ENCODE measurements around the gene ZNF512. TPM values are rescaled to one million over a fixed set of nuclear protein-coding genes. Genes with fewer than 3 reads are reported as not detected.
"Not testable (repeated sequence)": the region's sequence is repeated elsewhere in the genome, so short reads cannot be mapped to it uniquely, and the experiment has no call there.

ZNF512 gene
- total and polyA plus RNA-seq, 4 donors, result 12.1 to 41.7 (median 25.3) TPM

- intact Hi-C loops (cut with DNase I), result no loop called here
- 72 to 74% methylated on average over 2 of the region's 2 CpGs for WGBS, 2 donors
These were observed 29.9 kb upstream of the ZNF512 start for GRCh38 chr2:27552941-27553340.

GRCh38 chr2:27554451-27554850, 28.4 kb upstream of the ZNF512 start:
- ATAC-seq (ENCODE audit: low FRiP score); H3K9me3 ChIP-seq (ENCODE audit: control insufficient read depth, low read length); H3K36me3 ChIP-seq (ENCODE audit: control insufficient read depth in 1 of 2, insufficient read depth in 2 of 2, low read length in 1 of 2); H3K4me3 ChIP-seq (ENCODE audit: low read length in 2 of 2); intact Hi-C loops (cut with DNase I); H3K27ac ChIP-seq (ENCODE audit: low read depth in 1 of 2, low read length in 2 of 2); H3K4me1 ChIP-seq (ENCODE audit: control insufficient read depth in 1 of 2, insufficient read depth in 2 of 2, low read length in 2 of 2); H3K27me3 ChIP-seq (ENCODE audit: control insufficient read depth in 1 of 2, insufficient read depth in 2 of 2, low read length in 1 of 2); DNase-seq: not testable (repeated sequence)
- WGBS, 2 donors, result 65 to 72% methylated on average over 3 of the region's 3 CpGs

More at GRCh38 chr2:27552941-27553340, 29.9 kb upstream of the ZNF512 start:
- ATAC-seq (ENCODE audit: low FRiP score), result no peak
- Histone ChIP-seq H3K27ac (ENCODE audit: low read depth in 1 of 2, low read length in 2 of 2) (no peak overlapping the region), H3K4me1 (ENCODE audit: control insufficient read depth in 1 of 2, insufficient read depth in 2 of 2, low read length in 2 of 2) (no peaks in the 10 kb centered on the region), H3K4me3 (ENCODE audit: low read length in 2 of 2) (no peak overlapping the region), H3K36me3 (ENCODE audit: control insufficient read depth in 1 of 2, insufficient read depth in 2 of 2, low read length in 1 of 2) (no peaks in the 10 kb centered on the region), H3K27me3 (ENCODE audit: control insufficient read depth in 1 of 2, insufficient read depth in 2 of 2, low read length in 1 of 2) (no peaks in the 10 kb centered on the region), H3K9me3 (ENCODE audit: control insufficient read depth, low read length) (no peaks in the 10 kb centered on the region)
- DNase-seq, result no peak

- WGBS, 2 donors, result 75 to 78% methylated on average over 2 of the region's 2 CpGs
- no peak overlapping the region for H3K4me3 ChIP-seq (ENCODE audit: low read length in 2 of 2)
- no peaks in the 10 kb centered on the region for H3K27me3 ChIP-seq (ENCODE audit: control insufficient read depth in 1 of 2, insufficient read depth in 2 of 2, low read length in 1 of 2)
- ATAC-seq (ENCODE audit: low FRiP score) (no peak), DNase-seq (no peak)
- intact Hi-C loops (cut with DNase I), result no loop called here
- H3K27ac ChIP-seq (ENCODE audit: low read depth in 1 of 2, low read length in 2 of 2), result no peak overlapping the region
- no peaks in the 10 kb centered on the region for H3K4me1 ChIP-seq (ENCODE audit: control insufficient read depth in 1 of 2, insufficient read depth in 2 of 2, low read length in 2 of 2)
- H3K9me3 ChIP-seq (ENCODE audit: control insufficient read depth, low read length), result no peaks in the 10 kb centered on the region
- H3K36me3 ChIP-seq (ENCODE audit: control insufficient read depth in 1 of 2, insufficient read depth in 2 of 2, low read length in 1 of 2), result no peaks in the 10 kb centered on the region
These were observed 23.6 kb upstream of the ZNF512 start for GRCh38 chr2:27559228-27559627.

- ATAC-seq (ENCODE audit: low FRiP score), result no peak
- H3K4me1 ChIP-seq (ENCODE audit: control insufficient read depth in 1 of 2, insufficient read depth in 2 of 2, low read length in 2 of 2), result no peaks in the 10 kb centered on the region
- H3K9me3 ChIP-seq (ENCODE audit: control insufficient read depth, low read length), result no peaks in the 10 kb centered on the region
- no peaks in the 10 kb centered on the region for H3K36me3 ChIP-seq (ENCODE audit: control insufficient read depth in 1 of 2, insufficient read depth in 2 of 2, low read length in 1 of 2)
- no peak overlapping the region for H3K27ac ChIP-seq (ENCODE audit: low read depth in 1 of 2, low read length in 2 of 2)
- no peaks in the 10 kb centered on the region for H3K27me3 ChIP-seq (ENCODE audit: control insufficient read depth in 1 of 2, insufficient read depth in 2 of 2, low read length in 1 of 2)
- H3K4me3 ChIP-seq (ENCODE audit: low read length in 2 of 2), result no peak overlapping the region
- DNase-seq, result no peak
- intact Hi-C loops (cut with DNase I), result no loop called here
- WGBS, 2 donors, result 87 to 91% methylated on average over 2 of the region's 2 CpGs
These were observed 21.8 kb upstream of the ZNF512 start for GRCh38 chr2:27561060-27561459.

- 61% methylated on average over 2 of the region's 2 CpGs for WGBS, 2 donors
- Histone ChIP-seq H3K4me3 (ENCODE audit: low read length in 2 of 2) (no peak overlapping the region), H3K36me3 (ENCODE audit: control insufficient read depth in 1 of 2, insufficient read depth in 2 of 2, low read length in 1 of 2) (no peaks in the 10 kb centered on the region), H3K27ac (ENCODE audit: low read depth in 1 of 2, low read length in 2 of 2) (no peak overlapping the region), H3K9me3 (ENCODE audit: control insufficient read depth, low read length) (peaks cover 3% of the 10 kb centered on the region), H3K27me3 (ENCODE audit: control insufficient read depth in 1 of 2, insufficient read depth in 2 of 2, low read length in 1 of 2) (peaks cover 0 to 2% of the 10 kb centered on the region in 2 donors), H3K4me1 (ENCODE audit: control insufficient read depth in 1 of 2, insufficient read depth in 2 of 2, low read length in 2 of 2) (no peaks in the 10 kb centered on the region)
- ATAC-seq (ENCODE audit: low FRiP score) (no peak), DNase-seq (no peak)
- intact Hi-C loops (cut with DNase I), result no loop called here
These were observed 16.2 kb upstream of the ZNF512 start for GRCh38 chr2:27566628-27567027.

GRCh38 chr2:27569398-27569797, 13.4 kb upstream of the ZNF512 start:
- intact Hi-C loops (cut with DNase I), result no loop called here
- Histone ChIP-seq H3K9me3 (ENCODE audit: control insufficient read depth, low read length) (peaks cover 9% of the 10 kb centered on the region), H3K4me1 (ENCODE audit: control insufficient read depth in 1 of 2, insufficient read depth in 2 of 2, low read length in 2 of 2) (no peaks in the 10 kb centered on the region), H3K27me3 (ENCODE audit: control insufficient read depth in 1 of 2, insufficient read depth in 2 of 2, low read length in 1 of 2) (peaks cover 0 to 2% of the 10 kb centered on the region in 2 donors), H3K36me3 (ENCODE audit: control insufficient read depth in 1 of 2, insufficient read depth in 2 of 2, low read length in 1 of 2) (no peaks in the 10 kb centered on the region), H3K27ac (ENCODE audit: low read depth in 1 of 2, low read length in 2 of 2) (no peak overlapping the region), H3K4me3 (ENCODE audit: low read length in 2 of 2) (no peak overlapping the region)
- DNase-seq (no peak), ATAC-seq (ENCODE audit: low FRiP score) (no peak)
- 52 to 54% methylated on average over 2 of the region's 2 CpGs for WGBS, 2 donors

- DNase-seq, result no peak
- H3K9me3 ChIP-seq (ENCODE audit: control insufficient read depth, low read length), result peaks cover 9% of the 10 kb centered on the region
- WGBS, 2 donors, result 87 to 88% methylated on average over 3 of the region's 3 CpGs
- no peak overlapping the region for H3K4me3 ChIP-seq (ENCODE audit: low read length in 2 of 2)
- peaks cover 0 to under 1% of the 10 kb centered on the region in 2 donors for H3K27me3 ChIP-seq (ENCODE audit: control insufficient read depth in 1 of 2, insufficient read depth in 2 of 2, low read length in 1 of 2)
- no peaks in the 10 kb centered on the region for H3K4me1 ChIP-seq (ENCODE audit: control insufficient read depth in 1 of 2, insufficient read depth in 2 of 2, low read length in 2 of 2)
- H3K27ac ChIP-seq (ENCODE audit: low read depth in 1 of 2, low read length in 2 of 2), result no peak overlapping the region
- no peak for ATAC-seq (ENCODE audit: low FRiP score)
- no peaks in the 10 kb centered on the region for H3K36me3 ChIP-seq (ENCODE audit: control insufficient read depth in 1 of 2, insufficient read depth in 2 of 2, low read length in 1 of 2)
- intact Hi-C loops (cut with DNase I), result no loop called here
These were observed 11.6 kb upstream of the ZNF512 start for GRCh38 chr2:27571197-27571596.

- WGBS, 2 donors, result 84 to 86% methylated on average over 1 of the region's 1 CpG
- H3K9me3 ChIP-seq (ENCODE audit: control insufficient read depth, low read length), result peaks cover 12% of the 10 kb centered on the region
These were observed 11.2 kb upstream of the ZNF512 start for GRCh38 chr2:27571681-27572080.

GRCh38 chr2:27572439-27572838, 10.4 kb upstream of the ZNF512 start:
- no peak overlapping the region for H3K27ac ChIP-seq (ENCODE audit: low read depth in 1 of 2, low read length in 2 of 2)
- no peak for ATAC-seq (ENCODE audit: low FRiP score)
- WGBS, 2 donors, result 66 to 78% methylated on average over 2 of the region's 2 CpGs
- intact Hi-C loops (cut with DNase I), result no loop called here
- H3K4me1 ChIP-seq (ENCODE audit: control insufficient read depth in 1 of 2, insufficient read depth in 2 of 2, low read length in 2 of 2), result no peaks in the 10 kb centered on the region
- H3K4me3 ChIP-seq (ENCODE audit: low read length in 2 of 2), result no peak overlapping the region
- H3K9me3 ChIP-seq (ENCODE audit: control insufficient read depth, low read length), result peaks cover 15% of the 10 kb centered on the region
- H3K36me3 ChIP-seq (ENCODE audit: control insufficient read depth in 1 of 2, insufficient read depth in 2 of 2, low read length in 1 of 2), result no peaks in the 10 kb centered on the region
- DNase-seq, result no peak
- H3K27me3 ChIP-seq (ENCODE audit: control insufficient read depth in 1 of 2, insufficient read depth in 2 of 2, low read length in 1 of 2), result no peaks in the 10 kb centered on the region

More at GRCh38 chr2:27571681-27572080, 11.2 kb upstream of the ZNF512 start:
- no peak overlapping the region for H3K4me3 ChIP-seq (ENCODE audit: low read length in 2 of 2)
- no peaks in the 10 kb centered on the region for H3K36me3 ChIP-seq (ENCODE audit: control insufficient read depth in 1 of 2, insufficient read depth in 2 of 2, low read length in 1 of 2)
- H3K27ac ChIP-seq (ENCODE audit: low read depth in 1 of 2, low read length in 2 of 2), result no peak overlapping the region
- intact Hi-C loops (cut with DNase I), result no loop called here
- no peaks in the 10 kb centered on the region for H3K4me1 ChIP-seq (ENCODE audit: control insufficient read depth in 1 of 2, insufficient read depth in 2 of 2, low read length in 2 of 2)
- DNase-seq (no peak), ATAC-seq (ENCODE audit: low FRiP score) (no peak)
- H3K27me3 ChIP-seq (ENCODE audit: control insufficient read depth in 1 of 2, insufficient read depth in 2 of 2, low read length in 1 of 2), result no peaks in the 10 kb centered on the region
